ENCODE measurements around the gene PIK3R2. TPM values are rescaled to one million over a fixed set of nuclear protein-coding genes. Genes with fewer than 3 reads are reported as not detected.
A peak's percentile ranks its signal among the peaks of the same experiment; 100 is the strongest.

PIK3R2 gene
- total and polyA plus RNA-seq, 2 of the 8 experiments (the other 6 are each of a cell fraction or from before 2014, with no cell fraction given) = 21.7 to 57.1 TPM

DNA sequence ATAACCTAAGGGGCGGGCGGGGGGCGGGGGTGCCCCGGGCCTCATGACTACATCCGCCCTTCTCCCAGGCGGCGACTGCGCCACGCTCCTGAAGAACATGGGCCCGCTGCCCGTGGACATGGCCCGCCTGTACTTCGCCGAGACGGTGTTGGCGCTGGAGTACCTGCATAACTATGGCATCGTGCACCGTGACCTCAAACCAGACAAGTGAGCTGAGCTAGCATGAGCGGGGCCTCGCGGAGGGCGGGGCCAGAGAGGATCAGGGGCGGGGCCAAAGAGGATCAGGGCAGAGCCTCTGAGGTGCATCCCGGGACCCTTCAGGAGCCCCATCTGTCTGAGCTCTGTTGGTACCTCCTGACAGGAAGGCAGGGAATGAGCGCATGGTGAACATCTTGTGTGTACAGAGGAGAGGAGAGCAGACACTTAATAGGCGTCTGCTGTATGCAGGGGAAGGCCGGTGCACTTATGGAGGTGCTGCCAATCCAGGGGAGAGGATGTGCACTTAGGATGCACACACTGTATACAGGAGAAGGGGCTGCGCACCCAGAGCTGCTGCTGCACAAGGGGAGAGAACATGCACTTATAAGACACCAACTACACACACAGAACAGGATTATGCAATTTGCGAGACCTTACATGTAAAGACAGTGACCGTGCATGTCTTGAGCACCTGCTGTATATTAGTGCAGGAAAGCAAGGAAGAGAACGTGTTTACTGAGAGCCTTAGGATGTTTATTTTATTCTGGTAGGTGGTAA lies 20.9 kb upstream of the PIK3R2 start:
- Histone ChIP-seq H3K23me2 (ENCODE audit: low read depth, low read length) (no peaks in the 10 kb centered on the region), H3K18ac (ENCODE audit: extremely low read depth, low read length) (no peak overlapping the region), H2BK20ac (ENCODE audit: low read length) (no peak overlapping the region), H3K14ac (ENCODE audit: insufficient read length) (no peak overlapping the region), H4K8ac (ENCODE audit: extremely low read depth, insufficient read depth, low read length) (no peak overlapping the region), H2AK5ac (ENCODE audit: low read depth, low read length) (no peak overlapping the region), H3K4ac (replicated peaks; ENCODE audit: insufficient read length, low read depth, low read length) (no peak overlapping the region), H3K4me3 (ENCODE audit: extremely low read depth in 1 of 4, insufficient read depth in 2 of 4, low read depth in 3 of 4, low read length in 4 of 4) (no peak overlapping the region), H3K9me3 (ENCODE audit: insufficient read depth in 2 of 2, low read depth in 1 of 2, low read length in 1 of 2) (no peaks in the 10 kb centered on the region), H3K23ac (ENCODE audit: insufficient read length) (no peak overlapping the region), H2BK15ac (ENCODE audit: low read length) (no peak overlapping the region), H3K4me2 (ENCODE audit: insufficient read depth in 1 of 2, low read depth in 2 of 2, low read length in 2 of 2) (no peak overlapping the region), H3K4me1 (replicated peaks in 1 of 4; ENCODE audit: control insufficient read depth in 3 of 4, insufficient read depth in 4 of 4, low read length in 3 of 4) (no peaks in the 10 kb centered on the region), H3K9ac (replicated peaks in 1 of 4; ENCODE audit: extremely low read depth in 1 of 4, low read depth in 3 of 4, low read length in 3 of 4) (no peak overlapping the region), H2BK5ac (ENCODE audit: low read depth, low read length) (no peak overlapping the region), H4K20me1 (replicated peaks in 1 of 2; ENCODE audit: control insufficient read depth in 1 of 2, insufficient read depth in 2 of 2, low read length in 2 of 2) (peaks cover 0 to 2% of the 10 kb centered on the region in 2 experiments), H2BK120ac (replicated peaks; ENCODE audit: low read depth, low read length) (no peak overlapping the region), H3K36me3 (ENCODE audit: control insufficient read depth in 2 of 4, insufficient read depth in 4 of 4, low read length in 3 of 4) (peaks cover 0 to 15% (median 8%) of the 10 kb centered on the region in 4 experiments; a peak in 6 of 8 replicates), H3K56ac (replicated peaks; ENCODE audit: insufficient read length, low read depth, low read length) (no peak overlapping the region), H3K27me3 (replicated peaks in 1 of 4; ENCODE audit: control insufficient read depth in 3 of 4, extremely low read depth in 1 of 4, insufficient read depth in 3 of 4, low read length in 3 of 4) (no peaks in the 10 kb centered on the region), H4K91ac (replicated peaks; ENCODE audit: insufficient read length, low read length) (no peak overlapping the region), H2BK12ac (ENCODE audit: low read depth, low read length) (no peak overlapping the region), H3K79me2 (ENCODE audit: control insufficient read depth in 1 of 2, insufficient read depth in 2 of 2, low read length in 2 of 2) (no peaks in the 10 kb centered on the region), H4K5ac (ENCODE audit: insufficient read length, low read depth, low read length) (no peak overlapping the region), H2AFZ (ENCODE audit: low read length) (no peak overlapping the region), H3K79me1 (ENCODE audit: low read depth, low read length) (no peaks in the 10 kb centered on the region), H3K27ac (ENCODE audit: low read depth, low read length) (no peak overlapping the region)
- ChIA-PET CTCF (ENCODE audit: partially characterized antibody) (interaction anchor here (0.6 to 1.5 kb wide), 7 partner anchors 14 to 134 kb away, joined by 3 to 4 read pairs (median 3); no protein-coding TSS in a partner anchor), POLR2A (ENCODE audit: partially characterized antibody) (interaction anchor here (0.9 to 1.8 kb wide), 3 partner anchors 10 to 29 kb away, joined by 3 read pairs; no protein-coding TSS in a partner anchor)
- 81% methylated on average over 17 of the region's 31 CpGs; no CpG with 5 or more reads in 1 of the 2 experiments for WGBS, 2 experiments (ENCODE audit: extremely low coverage in 1 of 2, insufficient coverage in 1 of 2, insufficient read length in 1 of 2, insufficient replicate concordance in 2 of 2, low coverage in 1 of 2, low lambda C conversion rate in 2 of 2, missing lambda C conversion rate in 1 of 2)
- FAIRE-seq = no peak
- TF ChIP-seq RAD21 (IDR thresholded peaks at IDR 0.05 in 1 of 2, conservative IDR thresholded peaks at IDR 0.05 in 1 of 2; ENCODE audit: low read depth in 2 of 2, low read length in 2 of 2) = no peak
- no peak for TF ChIP-seq CTBP2 (IDR thresholded peaks at IDR 0.05; ENCODE audit: borderline replicate concordance, insufficient read depth, insufficient read length, low read length)
- no peak for TF ChIP-seq CHD2 (IDR thresholded peaks at IDR 0.05; ENCODE audit: low read length)
- TF ChIP-seq RXRA (IDR thresholded peaks at IDR 0.05; ENCODE audit: insufficient read depth, low read depth, low read length) = no peak
- no peak for TF ChIP-seq POU5F1 (IDR thresholded peaks at IDR 0.05; ENCODE audit: low read depth, low read length)
- no peak for TF ChIP-seq EGR1 (IDR thresholded peaks at IDR 0.05; ENCODE audit: borderline replicate concordance, low read depth, low read length)
- TF ChIP-seq TAF7 (optimal IDR thresholded peaks at IDR 0.05; ENCODE audit: borderline replicate concordance, low read depth, low read length) = no peak
- TF ChIP-seq HDAC6 (IDR thresholded peaks at IDR 0.05; ENCODE audit: low read depth, low read length) = no peak
- DNase-seq (ENCODE audit: low read depth in 1 of 2, low spot score in 2 of 2) = peak in 1 of 2 experiments; percentile 88
